Spleen (tissue), 11 donors: ENCODE data around the gene ENOX1. TPM values are rescaled to one million over a fixed set of nuclear protein-coding genes. Genes with fewer than 3 reads are reported as not detected.

ENCODE experiments used
- DNase-seq: peaks from one replicate; pipeline ENCODE4 v3.0.0-alpha.2; 2020
- H3K27ac ChIP-seq, 8 donors: fragments of 200-600 bp; sonication (generic) in 7 of 8; 1 replicate in 4 of 8; 2 replicates in 4 of 8; pipeline versions ENCODE4 v1.5.0 to v1.8.0; 2016 to 2021; ENCODE audit warnings: inconsistent platforms in 4 of 8, mild to moderate bottlenecking in 4 of 8, moderate library complexity in 1 of 8
- H3K27me3 ChIP-seq, 7 donors: fragments of 200-600 bp; sonication (generic) in 6 of 7; replicated peaks in 1 of 7; 1 replicate in 4 of 7; 2 replicates in 3 of 7; pipeline versions ENCODE4 v1.5.0 to v1.8.0; 2016 to 2021; ENCODE audit warnings: inconsistent platforms in 3 of 7, mild to moderate bottlenecking in 1 of 7
- H3K36me3 ChIP-seq, 6 donors: fragments of 200-600 bp; sonication (generic) in 5 of 6; 1 replicate in 4 of 6; 2 replicates in 2 of 6; pipeline versions ENCODE4 v1.5.0 to v1.8.0; 2016 to 2021; ENCODE audit warnings: inconsistent platforms in 2 of 6
- H3K4me1 ChIP-seq, 6 donors: fragments of 200-600 bp; sonication (generic) in 5 of 6; 1 replicate in 3 of 6; 2 replicates in 3 of 6; pipeline versions ENCODE4 v1.5.0 to v1.8.0; 2016 to 2021; ENCODE audit warnings: inconsistent platforms in 3 of 6
- H3K4me3 ChIP-seq, 8 donors: fragments of 200-600 bp; sonication (generic) in 7 of 8; 1 replicate in 4 of 8; 2 replicates in 4 of 8; pipeline versions ENCODE4 v1.5.0 to v1.8.0; 2016 to 2021; ENCODE audit warnings: inconsistent platforms in 4 of 8, mild to moderate bottlenecking in 4 of 8, moderate library complexity in 2 of 8
- H3K9me3 ChIP-seq, 8 donors: fragments of 200-600 bp; sonication (generic) in 7 of 8; 1 replicate in 4 of 8; 2 replicates in 4 of 8; pipeline versions ENCODE4 v1.5.0 to v1.8.0; 2016 to 2021; ENCODE audit warnings: inconsistent platforms in 4 of 8
- CTCF ChIP-seq, 11 experiments: fragments of 200-600 bp in 7 of 11; fragments of 450-650 bp in 4 of 11; sonication (generic) in 4 of 11; IDR thresholded peaks in 8 of 11; conservative IDR thresholded peaks in 3 of 11; 1 replicate in 7 of 11; 2 replicates in 4 of 11; pipeline versions ENCODE4 v1.4.0 to v1.8.0; 2016 to 2021; ENCODE audit warnings: antibody characterized with exemption in 11 of 11, inconsistent platforms in 4 of 11, mild to moderate bottlenecking in 1 of 11
- POLR2A ChIP-seq, 3 donors: fragments of 450-650 bp; IDR thresholded peaks; one replicate each; pipeline ENCODE4 v1.5.1; 2017; ENCODE audit warnings: antibody characterized with exemption in 3 of 3, mild to moderate bottlenecking in 1 of 3
- POLR2AphosphoS5 ChIP-seq, 3 donors: sonication (generic); formaldehyde crosslinking; IDR thresholded peaks; one replicate each; pipeline ENCODE4 v1.5.1; 2017; ENCODE audit warnings: antibody characterized with exemption in 3 of 3
- WGBS, 5 donors: extraction: QIAGEN DNeasy Blood & Tissue Kit in 3 of 5; methylation state at CpG; one replicate each; pipeline versions ENCODE4 v1.1.5 to v1.1.7; 2013 to 2018; 5-methylcytosine and 5-hydroxymethylcytosine counted together
- intact Hi-C: fragments of 100-400 bp; cut with DNase I; formaldehyde crosslinking; loops from one replicate; pipeline ENCODE4 v1.15.0; 2023; ENCODE audit warnings: low total_unique reads
- polyA plus RNA-seq, 3 donors: library from polyadenylated mRNA; stranded (reverse); fragments of 200-250 nt; gene quantifications; one replicate each; pipeline ENCODE4 v1.2.1, GENCODE V29; 2013
- total RNA-seq, 7 donors: library from RNA; depleted of rRNA in 3 of 7; stranded (reverse); fragments of >200 nt in 3 of 7; fragmentation: NEBNext Ultra II Directional in 4 of 7; extraction: Animal tissue kit (Norgen Biotek cat#: 25700) in 4 of 7; gene quantifications; one replicate each; pipeline versions ENCODE4 v1.1.0 to v1.2.1, GENCODE V29; 2016 to 2021
- donor health status: healthy with polysubstance abuse.
- donor health status: DM: no; HTN: no; CAD: no; lungs with moderate emphysema.
- donor health status: DM: no; HTN: no; CAD: no.
- donor health status: Bipolar disorder and iron deficiency.
- donor health status: healthy.
- donor health status: DM: no; HTN: no; CAD: no.
- donor health status: DM: yes; HTN: yes; CAD: no.

The ENOX1 gene
- total and polyA plus RNA-seq, 10 donors, result 0.42 to 1.3 (median 0.54) TPM; not detected in 1

DNA sequence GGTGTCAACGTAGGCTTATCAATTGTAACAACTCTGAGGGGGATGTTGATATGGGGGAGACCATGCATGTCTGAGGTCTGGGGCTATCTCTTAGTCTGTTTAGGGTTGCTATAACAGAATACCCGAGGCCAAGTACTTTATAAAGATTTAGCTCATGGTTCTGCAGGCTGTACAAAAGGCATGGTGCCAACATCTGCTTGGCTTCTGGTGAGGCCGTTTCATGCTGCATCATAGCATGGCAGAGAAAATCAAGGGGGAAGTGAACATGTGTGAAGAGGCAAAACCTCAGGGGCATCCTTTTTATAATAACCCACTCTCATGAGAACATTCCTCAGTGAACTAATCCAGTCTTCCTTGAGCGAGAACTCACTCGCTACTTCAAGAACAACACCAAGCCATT lies 353.8 kb downstream of the ENOX1 start:
- no peaks in the 10 kb centered on the region for H3K27me3 ChIP-seq
- no peak overlapping the region for H3K27ac ChIP-seq
- H3K4me3 ChIP-seq, result no peak overlapping the region
- no peak for DNase-seq
- intact Hi-C loops, result no loop called here
- TF ChIP-seq POLR2A (IDR thresholded peaks at IDR 0.05) (no peak), CTCF (IDR thresholded peaks at IDR 0.05 in 8 of 11, conservative IDR thresholded peaks at IDR 0.05 in 3 of 11) (no peak), POLR2AphosphoS5 (IDR thresholded peaks at IDR 0.05) (no peak)
- no peaks in the 10 kb centered on the region for H3K9me3 ChIP-seq
- WGBS, 5 donors, result 71 to 81% (median 77%) methylated on average over 5 of the region's 5 CpGs
- H3K4me1 ChIP-seq, result no peaks in the 10 kb centered on the region
- no peaks in the 10 kb centered on the region for H3K36me3 ChIP-seq

- H3K4me1 ChIP-seq, result no peaks in the 10 kb centered on the region
- 75 to 83% (median 81%) methylated on average over 8 of the region's 8 CpGs for WGBS, 5 donors
- H3K27me3 ChIP-seq, result no peaks in the 10 kb centered on the region
- no peaks in the 10 kb centered on the region for H3K36me3 ChIP-seq
- TF ChIP-seq POLR2AphosphoS5 (IDR thresholded peaks at IDR 0.05), result no peak
- no peak for TF ChIP-seq CTCF (IDR thresholded peaks at IDR 0.05 in 8 of 11, conservative IDR thresholded peaks at IDR 0.05 in 3 of 11)
- TF ChIP-seq POLR2A (IDR thresholded peaks at IDR 0.05), result no peak
- H3K9me3 ChIP-seq, result no peaks in the 10 kb centered on the region
- intact Hi-C loops, result no loop called here
- H3K27ac ChIP-seq, result no peak overlapping the region
- H3K4me3 ChIP-seq, result no peak overlapping the region
- no peak for DNase-seq
Observed at GRCh38 chr13:43431841-43432240, 354.9 kb downstream of the ENOX1 start.

GRCh38 chr13:43431290-43431716 lies 355.5 kb downstream of the ENOX1 start:
- Histone ChIP-seq H3K27ac (no peak overlapping the region), H3K4me1 (no peaks in the 10 kb centered on the region), H3K4me3 (no peak overlapping the region), H3K36me3 (no peaks in the 10 kb centered on the region), H3K27me3 (no peaks in the 10 kb centered on the region), H3K9me3 (no peaks in the 10 kb centered on the region)
- no peak for DNase-seq
- intact Hi-C loops, result no loop called here
- WGBS, 5 donors, result 83 to 93% (median 88%) methylated on average over 4 of the region's 4 CpGs
- TF ChIP-seq CTCF (IDR thresholded peaks at IDR 0.05 in 8 of 11, conservative IDR thresholded peaks at IDR 0.05 in 3 of 11) (no peak), POLR2AphosphoS5 (IDR thresholded peaks at IDR 0.05) (no peak), POLR2A (IDR thresholded peaks at IDR 0.05) (no peak)

DNA sequence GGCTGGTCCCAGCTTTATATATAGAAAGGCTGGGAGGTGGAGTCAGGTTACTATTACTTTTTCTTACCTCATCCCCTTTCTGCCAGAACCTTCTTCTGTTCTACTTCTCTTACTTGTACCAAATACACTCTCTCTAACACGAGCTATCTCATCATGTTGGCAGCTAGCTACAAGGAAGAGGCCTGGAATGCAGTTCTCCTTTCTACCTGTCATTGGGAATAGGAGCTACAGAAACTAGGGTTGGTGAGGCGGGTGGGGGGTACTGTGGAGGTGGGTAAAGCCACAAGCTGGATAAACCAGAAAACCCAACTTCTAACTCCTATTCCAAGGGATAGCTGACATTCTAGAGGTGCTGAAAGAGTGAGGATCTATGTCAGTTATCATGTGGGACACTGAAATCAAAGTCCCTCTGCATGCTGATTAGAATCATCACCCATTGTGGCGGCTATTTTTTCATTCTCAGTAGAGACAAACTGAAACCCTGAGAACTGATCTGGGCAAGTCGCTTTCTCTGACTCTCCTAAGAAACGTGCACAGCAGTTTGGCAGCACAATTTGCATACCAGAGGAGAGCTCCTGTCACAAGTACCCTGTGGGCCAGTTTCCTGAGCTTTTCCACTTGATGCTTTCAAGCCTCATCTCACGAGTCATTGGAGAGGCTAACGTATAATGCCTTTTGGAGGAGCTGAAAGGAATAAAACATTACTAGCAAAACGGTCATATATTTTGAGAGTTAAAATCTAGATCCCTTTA lies 358.1 kb downstream of the ENOX1 start:
- no peaks in the 10 kb centered on the region for H3K9me3 ChIP-seq
- H3K4me3 ChIP-seq, result no peak overlapping the region
- 75 to 90% (median 79%) methylated on average over 8 of the region's 8 CpGs for WGBS, 5 donors
- DNase-seq, result no peak
- intact Hi-C loops, result no loop called here
- no peaks in the 10 kb centered on the region for H3K36me3 ChIP-seq
- no peaks in the 10 kb centered on the region for H3K4me1 ChIP-seq
- TF ChIP-seq POLR2A (IDR thresholded peaks at IDR 0.05), result no peak
- TF ChIP-seq CTCF (IDR thresholded peaks at IDR 0.05 in 8 of 11, conservative IDR thresholded peaks at IDR 0.05 in 3 of 11), result no peak
- no peak for TF ChIP-seq POLR2AphosphoS5 (IDR thresholded peaks at IDR 0.05)
- no peak overlapping the region for H3K27ac ChIP-seq
- H3K27me3 ChIP-seq, result no peaks in the 10 kb centered on the region
